OCI-LY1 (cell line): ENCODE measurements around the gene PTGDS.

Experiments used
- H2AFZ ChIP-seq: fragments of 200-600 bp; sonication (generic), shearing (Covaris generic); 2 replicates; pipeline ENCODE4 v1.6.0; 2014; ENCODE audit warnings: antibody characterized with exemption, mild to moderate bottlenecking, low read length
- H3F3A ChIP-seq: fragments of 200-600 bp; sonication (generic), shearing (Covaris generic); 2 replicates; pipeline ENCODE4 v1.6.0; 2014; ENCODE audit warnings: mild to moderate bottlenecking, antibody characterized with exemption, low read length, moderate library complexity; ENCODE audit not compliant: insufficient read depth
- H3K27ac ChIP-seq: fragments of 200-600 bp; sonication (generic); 2 replicates; pipeline ENCODE4 v1.5.1; 2014; ENCODE audit warnings: low read length, mixed run types, mild to moderate bottlenecking, low read depth; ENCODE audit not compliant: poor library complexity, severe bottlenecking
- H3K27me3 ChIP-seq: fragments of 200-600 bp; sonication (generic); 2 replicates; pipeline ENCODE4 v1.6.0; 2014; ENCODE audit warnings: antibody characterized with exemption, mild to moderate bottlenecking, low read length, moderate library complexity; ENCODE audit not compliant: insufficient read depth
- H3K36me3 ChIP-seq: fragments of 200-600 bp; sonication (generic); 2 replicates; pipeline ENCODE4 v1.6.1; 2014; ENCODE audit warnings: mild to moderate bottlenecking, antibody characterized with exemption, low read length, moderate library complexity, mixed read lengths; ENCODE audit not compliant: insufficient read depth
- H3K4me1 ChIP-seq: fragments of 200-600 bp; sonication (generic); 2 replicates; pipeline ENCODE4 v1.5.1; 2014; ENCODE audit warnings: mild to moderate bottlenecking, low read length, moderate library complexity; ENCODE audit not compliant: insufficient read depth, severe bottlenecking
- H3K4me2 ChIP-seq: fragments of 200-600 bp; sonication (generic), shearing (Covaris generic); 2 replicates; pipeline ENCODE4 v1.6.1; 2014; ENCODE audit warnings: low read length
- H3K4me3 ChIP-seq: fragments of 200-600 bp; sonication (generic); 2 replicates; pipeline ENCODE4 v1.5.1; 2014; ENCODE audit warnings: low read length, low read depth, mild to moderate bottlenecking, mixed read lengths; ENCODE audit not compliant: poor library complexity, severe bottlenecking
- H3K79me2 ChIP-seq: fragments of 200-600 bp; shearing (Covaris generic); 2 replicates; pipeline ENCODE4 v1.6.1; 2016; ENCODE audit warnings: mixed run types, low read length, mixed read lengths; ENCODE audit not compliant: insufficient read depth
- H3K9ac ChIP-seq: fragments of 200-600 bp; sonication (generic), shearing (Covaris generic); 2 replicates; pipeline ENCODE4 v1.6.1; 2014; ENCODE audit warnings: mild to moderate bottlenecking, low read length, mixed read lengths
- H3K9me2 ChIP-seq: fragments of 200-600 bp; sonication (generic), shearing (Covaris generic); 2 replicates; pipeline ENCODE4 v1.6.1; 2014; ENCODE audit warnings: low read depth, mild to moderate bottlenecking, low read length, mixed read lengths
- H3K9me3 ChIP-seq: fragments of 200-600 bp; shearing (Covaris generic); 2 replicates; pipeline ENCODE4 v1.6.1; 2014; ENCODE audit warnings: low read length, mixed read lengths
- H4K20me1 ChIP-seq: fragments of 200-600 bp; sonication (generic), shearing (Covaris generic); 2 replicates; pipeline ENCODE4 v1.6.0; 2016; ENCODE audit warnings: mild to moderate bottlenecking, low read length; ENCODE audit not compliant: insufficient read depth
- EZH2 ChIP-seq: fragments of 200-600 bp; sonication (generic), shearing (Covaris generic); IDR thresholded peaks from 2 replicates; pipeline ENCODE4 v1.8.0; 2017; ENCODE audit warnings: borderline replicate concordance, mixed run types, mild to moderate bottlenecking, antibody characterized with exemption, low read length, moderate library complexity, mixed read lengths
- TF ChIP-seq, protein P1 (sequence below): fragments of 200-600 bp; sonication (generic), shearing (Covaris generic); IDR thresholded peaks from 2 replicates; pipeline ENCODE4 v1.5.1; 2017; ENCODE audit warnings: mild to moderate bottlenecking, antibody characterized with exemption, low read length, moderate library complexity, mixed read lengths

The PTGDS gene

DNA sequence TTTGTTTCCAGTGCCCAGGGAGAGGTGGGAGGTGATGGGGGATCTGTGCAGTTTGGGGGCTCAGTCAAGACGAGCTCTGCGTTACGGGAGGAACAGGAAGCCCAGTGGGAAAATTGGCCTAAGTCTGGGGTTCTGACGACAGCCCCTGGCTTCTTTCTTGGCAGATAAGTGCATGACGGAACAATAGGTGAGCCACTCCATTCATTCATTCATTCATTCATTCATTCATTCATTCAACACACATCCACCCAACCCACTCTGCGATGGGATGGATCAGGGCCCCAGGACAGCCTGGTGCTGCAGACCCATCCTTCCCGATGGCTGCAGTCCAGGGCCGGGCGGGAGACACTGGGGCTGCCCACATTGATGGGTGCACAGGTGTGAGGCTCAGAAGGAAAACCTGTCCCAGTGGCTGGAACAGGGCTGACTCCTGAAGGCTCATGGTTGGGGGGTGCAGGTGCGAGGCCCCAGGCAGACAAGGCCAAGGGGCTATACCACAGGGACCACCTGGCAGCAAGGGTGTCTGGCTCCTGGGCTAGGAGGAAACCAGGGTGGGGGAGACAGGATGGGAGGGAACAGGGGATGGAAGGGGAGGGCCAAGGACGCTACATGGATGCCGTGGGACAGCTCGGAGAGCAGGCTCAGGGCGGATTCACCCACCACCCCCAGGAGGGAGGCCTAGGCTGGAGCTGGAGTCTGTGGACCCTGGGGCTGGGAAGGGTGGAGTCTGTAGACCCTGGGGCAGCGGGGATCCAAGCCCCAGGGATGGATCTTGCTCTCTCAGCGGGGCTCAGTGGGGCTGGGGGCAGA lies 3.6 kb downstream of the PTGDS start:
- no peaks in the 10 kb centered on the region for H3K9me2 ChIP-seq
- no peak overlapping the region for H2AFZ ChIP-seq
- no peaks in the 10 kb centered on the region for H3K36me3 ChIP-seq
- H3K9ac ChIP-seq = no peak overlapping the region
- peaks cover 4% of the 10 kb centered on the region for H3K27me3 ChIP-seq
- H3K4me2 ChIP-seq = no peak overlapping the region
- no peaks in the 10 kb centered on the region for H3K4me1 ChIP-seq
- no peak for TF ChIP-seq EZH2
- no peaks in the 10 kb centered on the region for H3K9me3 ChIP-seq
- H3F3A ChIP-seq = no peaks in the 10 kb centered on the region
- H3K4me3 ChIP-seq = no peak overlapping the region
- no peak overlapping the region for H3K27ac ChIP-seq
- H4K20me1 ChIP-seq = no peaks in the 10 kb centered on the region
- H3K79me2 ChIP-seq = no peaks in the 10 kb centered on the region

DNA sequence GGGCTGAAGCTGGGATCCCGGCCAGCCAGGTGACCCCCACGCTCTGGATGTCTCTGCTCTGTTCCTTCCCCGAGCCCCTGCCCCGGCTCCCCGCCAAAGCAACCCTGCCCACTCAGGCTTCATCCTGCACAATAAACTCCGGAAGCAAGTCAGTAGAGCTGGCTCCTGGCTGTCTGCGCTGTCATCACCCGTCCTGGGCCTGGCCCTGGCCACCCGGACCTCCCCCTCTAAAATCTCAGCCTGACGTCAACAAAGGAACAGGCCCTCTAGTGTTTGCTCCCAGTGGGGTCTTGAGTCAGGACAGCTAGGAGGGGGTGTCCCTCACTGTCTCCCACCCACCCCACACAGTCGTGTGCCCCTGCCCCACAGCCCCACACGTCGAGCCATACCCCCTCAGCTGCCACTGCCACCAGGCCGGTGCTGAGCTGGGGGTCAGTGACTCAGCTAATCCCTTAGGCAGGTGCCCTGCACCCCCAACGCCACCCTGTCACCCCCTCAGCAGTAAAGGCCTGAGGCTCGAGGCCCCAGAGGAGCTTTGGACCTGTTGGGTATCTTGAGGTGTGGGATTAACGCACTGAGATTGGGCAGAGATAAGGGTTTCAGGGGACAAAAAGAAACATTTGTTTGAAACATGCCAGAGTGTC lies 4.4 kb downstream of the PTGDS start:
- Histone ChIP-seq H3K9me2 (no peaks in the 10 kb centered on the region), H3K4me1 (no peaks in the 10 kb centered on the region), H3K9ac (no peak overlapping the region), H2AFZ (no peak overlapping the region), H4K20me1 (no peaks in the 10 kb centered on the region), H3K27ac (no peak overlapping the region), H3K4me2 (no peak overlapping the region), H3K9me3 (no peaks in the 10 kb centered on the region), H3K36me3 (no peaks in the 10 kb centered on the region), H3F3A (no peaks in the 10 kb centered on the region), H3K4me3 (no peak overlapping the region), H3K27me3 (peaks cover 4% of the 10 kb centered on the region), H3K79me2 (no peaks in the 10 kb centered on the region)
- TF ChIP-seq EZH2 = no peak
- TF ChIP-seq, protein P1, sequence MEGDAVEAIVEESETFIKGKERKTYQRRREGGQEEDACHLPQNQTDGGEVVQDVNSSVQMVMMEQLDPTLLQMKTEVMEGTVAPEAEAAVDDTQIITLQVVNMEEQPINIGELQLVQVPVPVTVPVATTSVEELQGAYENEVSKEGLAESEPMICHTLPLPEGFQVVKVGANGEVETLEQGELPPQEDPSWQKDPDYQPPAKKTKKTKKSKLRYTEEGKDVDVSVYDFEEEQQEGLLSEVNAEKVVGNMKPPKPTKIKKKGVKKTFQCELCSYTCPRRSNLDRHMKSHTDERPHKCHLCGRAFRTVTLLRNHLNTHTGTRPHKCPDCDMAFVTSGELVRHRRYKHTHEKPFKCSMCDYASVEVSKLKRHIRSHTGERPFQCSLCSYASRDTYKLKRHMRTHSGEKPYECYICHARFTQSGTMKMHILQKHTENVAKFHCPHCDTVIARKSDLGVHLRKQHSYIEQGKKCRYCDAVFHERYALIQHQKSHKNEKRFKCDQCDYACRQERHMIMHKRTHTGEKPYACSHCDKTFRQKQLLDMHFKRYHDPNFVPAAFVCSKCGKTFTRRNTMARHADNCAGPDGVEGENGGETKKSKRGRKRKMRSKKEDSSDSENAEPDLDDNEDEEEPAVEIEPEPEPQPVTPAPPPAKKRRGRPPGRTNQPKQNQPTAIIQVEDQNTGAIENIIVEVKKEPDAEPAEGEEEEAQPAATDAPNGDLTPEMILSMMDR = no peak

DNA sequence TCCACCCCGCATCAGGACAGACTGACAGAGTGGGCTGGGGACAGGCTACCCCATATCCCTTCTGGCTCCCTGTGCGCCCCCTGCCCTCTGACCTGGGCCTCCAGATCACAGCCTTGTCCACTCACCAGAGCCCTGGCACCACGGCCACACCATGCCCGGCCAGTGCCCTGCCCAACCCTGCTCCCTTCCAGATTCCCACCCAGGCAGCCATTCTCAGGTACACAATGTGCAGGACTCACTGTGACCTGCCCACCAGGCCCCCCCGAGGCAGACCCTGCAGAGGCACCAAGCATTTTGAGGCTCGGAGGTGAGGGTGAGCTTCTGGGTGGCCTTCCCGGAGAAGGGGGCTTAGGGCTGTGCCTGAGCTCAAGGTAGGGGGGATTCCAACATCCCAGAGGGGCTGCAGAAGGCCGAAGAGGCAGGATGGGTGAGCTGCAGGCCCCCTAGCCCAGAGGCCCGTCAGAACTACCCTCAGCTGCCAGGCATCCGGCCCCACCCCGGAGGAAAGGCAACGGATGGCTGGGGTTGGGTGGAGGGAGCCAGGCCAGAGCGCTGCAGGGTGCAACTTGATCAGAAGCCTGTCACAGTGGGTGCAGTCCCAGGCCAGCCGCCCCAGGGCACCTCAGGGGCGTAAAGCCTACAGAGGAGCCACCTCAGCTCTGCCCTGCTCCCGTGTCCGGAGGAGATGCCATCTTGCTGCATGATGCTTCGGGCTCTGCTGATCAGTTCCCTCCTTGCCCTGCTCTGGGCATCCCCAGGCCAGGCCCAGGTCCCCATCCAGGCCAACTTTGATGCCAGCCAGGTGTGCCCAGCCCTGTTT lies 5.1 kb downstream of the PTGDS start, which contains the start of gene LCNL1:
TSS of gene LCNL1 (plus strand) at position 762 of the 820 bp plus-strand sequence. CDS start 594 bp downstream, outside the sequence.
- Histone ChIP-seq H3K4me2 (no peak within 1 kb of the TSS), H3K9me2 (no peaks in the 10 kb centered on the region), H3K4me3 (no peak within 1 kb of the TSS), H3K9ac (no peak within 1 kb of the TSS), H3K27me3 (peaks cover 7% of the 10 kb centered on the region), H2AFZ (no peak within 1 kb of the TSS), H3K36me3 (no peaks in the 10 kb centered on the region), H3K4me1 (no peaks in the 10 kb centered on the region), H4K20me1 (no peaks in the 10 kb centered on the region), H3F3A (no peaks in the 10 kb centered on the region), H3K27ac (no peak within 1 kb of the TSS), H3K79me2 (no peaks in the 10 kb centered on the region), H3K9me3 (no peaks in the 10 kb centered on the region)
- TF ChIP-seq EZH2 = no peak
- TF ChIP-seq, protein P1 = no peak
